ENCODE results near the gene TEX48.

TEX48 gene, protein sequence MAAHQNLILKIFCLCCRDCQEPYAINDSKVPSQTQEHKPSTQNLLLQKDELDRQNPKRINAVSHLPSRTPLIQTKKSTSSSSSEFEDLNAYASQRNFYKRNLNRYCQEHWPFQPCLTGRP

DNA sequence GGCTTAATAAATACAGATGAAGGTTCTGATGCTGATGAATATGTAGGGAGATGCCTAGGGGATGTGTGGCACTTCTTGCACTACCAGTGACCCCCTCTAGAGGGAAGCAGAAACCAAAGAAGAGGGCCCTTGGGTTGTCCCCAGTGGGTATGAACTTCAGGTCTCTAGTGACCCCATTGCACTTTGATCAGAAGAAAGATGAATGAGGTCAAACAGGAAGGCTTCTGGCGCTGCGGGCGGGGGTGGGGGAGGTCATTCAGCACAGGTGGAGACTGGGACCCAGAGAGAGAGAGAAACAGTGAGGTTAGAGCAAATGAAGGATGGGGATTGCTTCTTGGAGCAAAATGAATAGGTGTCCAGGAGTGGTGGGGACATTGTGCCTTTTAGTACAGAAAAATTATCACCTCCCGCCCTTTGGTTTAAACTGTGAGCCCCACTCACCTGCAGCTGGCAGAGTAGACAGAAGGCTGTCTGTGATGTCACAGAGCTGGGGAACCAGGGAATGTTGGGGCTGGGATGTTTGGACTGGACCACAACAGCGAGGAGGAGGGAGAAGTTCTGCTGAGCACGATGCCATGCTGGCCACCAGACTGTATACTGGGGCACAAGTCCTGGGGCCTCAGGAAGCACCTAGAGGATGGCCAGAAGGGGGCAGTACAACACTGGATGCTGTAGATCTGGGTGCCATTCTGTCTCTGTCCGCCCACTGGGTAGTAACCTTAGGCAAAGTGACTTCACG is at the start of gene TEX48:
TSS of gene TEX48 (minus strand) at position 599 of the 739 bp plus-strand sequence. CDS start 10,469 bp downstream, outside the sequence.
- peak; percentile 50 for DNase-seq

DNA sequence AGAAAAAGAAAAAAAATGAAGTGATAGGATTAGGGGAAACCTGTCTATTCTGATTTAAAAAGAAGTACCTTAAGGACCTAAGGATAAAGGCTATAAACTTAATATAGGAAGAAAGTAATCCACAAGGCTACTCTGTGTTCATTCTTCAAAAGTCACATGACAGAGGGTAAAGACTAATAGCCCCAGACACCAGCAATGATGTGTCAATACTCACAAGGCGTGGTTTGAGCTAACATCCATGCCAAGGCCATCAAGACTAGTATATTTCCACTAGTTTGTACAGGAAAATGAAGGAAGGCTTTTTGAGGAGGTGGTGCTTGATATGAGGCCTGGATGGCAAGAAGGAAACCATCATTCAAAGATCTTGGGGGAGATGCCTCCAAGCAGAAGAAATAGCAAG is 49.7 kb upstream of the TEX48 start:
- no peak for DNase-seq

DNA sequence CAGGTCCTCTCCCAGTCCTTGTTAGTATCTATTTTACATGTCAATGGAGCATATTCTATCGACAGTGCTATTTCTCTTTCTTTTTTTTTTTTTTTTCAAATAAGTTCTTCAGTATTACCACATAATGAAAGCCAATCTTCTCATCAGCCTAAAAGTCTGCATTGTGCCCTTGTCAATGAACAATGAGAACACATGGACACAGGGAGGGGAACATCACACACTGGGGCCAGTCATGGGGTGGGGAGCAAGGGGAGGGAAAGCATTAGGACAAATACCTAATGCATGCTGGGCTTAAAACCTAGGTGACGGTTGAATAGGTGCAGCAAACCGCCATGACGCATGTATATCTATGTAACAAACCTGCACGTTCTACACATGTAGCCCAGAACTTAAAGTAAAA is 47.7 kb upstream of the TEX48 start:
- no peak for DNase-seq

DNA sequence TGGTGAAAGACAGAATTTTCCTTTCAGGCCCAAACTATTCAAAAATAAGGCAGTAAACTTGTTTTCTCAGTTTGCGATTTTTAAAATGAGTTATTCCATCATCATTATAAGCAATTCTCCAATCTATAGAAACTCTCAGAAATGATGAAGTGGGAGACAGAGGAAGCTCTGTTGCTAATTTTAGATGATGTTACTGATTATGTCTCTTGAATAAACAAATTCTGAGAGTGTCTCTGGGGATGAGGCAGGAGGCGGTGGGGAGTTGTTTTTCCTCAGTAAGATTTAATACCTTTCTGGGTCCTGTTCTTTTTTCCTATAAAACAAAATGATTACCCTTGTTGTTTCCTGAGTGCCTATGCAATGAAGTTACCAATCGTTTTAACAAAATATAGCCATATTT is 43.9 kb upstream of the TEX48 start:
- peak; percentile 11 for DNase-seq

DNA sequence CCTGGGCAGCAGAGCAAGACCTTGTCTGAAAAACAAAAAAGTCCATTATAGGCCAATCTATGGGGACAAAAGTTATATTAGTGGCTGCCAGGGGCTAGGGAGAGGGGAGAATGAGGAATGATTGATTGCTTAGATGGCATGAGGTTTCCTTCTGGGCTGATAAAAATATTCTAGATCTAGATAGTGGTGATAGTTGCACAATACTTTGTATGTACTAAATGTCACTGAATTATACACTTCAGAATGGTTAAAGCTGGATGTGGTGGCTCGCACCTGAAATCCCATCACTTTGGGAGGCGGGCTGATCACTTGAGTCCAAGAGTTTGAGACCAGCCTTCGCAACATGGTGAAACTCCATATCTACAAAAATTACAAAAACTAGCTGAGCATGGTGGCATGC is 42.8 kb upstream of the TEX48 start:
- DNase-seq, result no peak

DNA sequence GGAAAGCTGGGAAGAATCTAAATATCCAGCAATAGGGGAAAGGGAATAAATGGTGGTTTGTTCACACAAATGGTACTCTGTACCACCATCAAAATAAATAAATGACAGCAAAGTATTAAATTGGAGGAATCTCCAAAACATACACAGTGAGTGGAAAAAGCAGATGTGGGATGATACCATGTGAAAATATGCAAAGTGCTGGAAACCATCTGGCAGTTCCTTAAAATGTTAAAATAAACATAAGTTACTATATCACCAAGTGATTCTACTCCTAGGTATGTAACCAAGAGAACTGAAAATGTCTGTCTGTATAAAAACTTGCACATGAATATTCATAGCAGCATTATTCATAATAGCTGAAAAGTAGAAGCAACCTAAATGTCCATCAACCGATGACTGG is 41.9 kb upstream of the TEX48 start:
- no peak for DNase-seq

DNA sequence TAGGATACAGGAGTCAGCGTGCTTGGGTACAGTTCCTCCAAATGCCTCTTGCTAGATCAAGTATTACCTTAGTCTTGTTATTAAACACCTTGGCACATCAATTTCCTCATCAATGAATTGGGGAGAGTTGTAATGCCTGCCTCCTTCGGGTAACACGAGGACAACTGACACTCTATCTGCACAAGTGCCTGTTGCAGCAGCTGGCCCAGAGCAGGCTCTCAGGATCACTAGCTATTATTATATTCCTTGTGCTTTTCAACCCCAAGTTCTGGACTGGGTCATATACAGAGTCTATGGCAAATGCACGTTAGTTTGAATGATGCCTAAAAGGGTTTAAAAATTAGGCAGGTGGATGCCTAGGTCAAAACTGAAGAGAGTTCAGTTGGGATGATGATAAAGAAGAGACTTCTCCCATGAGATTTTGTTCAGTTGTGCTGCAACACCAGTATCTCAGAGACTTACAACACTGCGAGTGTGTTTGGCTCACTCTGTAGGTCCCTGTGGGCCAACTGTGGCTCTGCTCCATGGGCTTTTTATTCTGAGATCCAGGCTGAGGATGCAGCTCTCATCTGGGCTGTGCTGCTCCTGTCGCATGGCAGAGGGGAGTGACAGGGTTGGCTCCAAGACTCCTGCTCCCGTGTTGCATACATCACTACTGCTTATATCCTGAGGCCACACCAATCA is 41.1 kb upstream of the TEX48 start:
- DNase-seq, result no peak

DNA sequence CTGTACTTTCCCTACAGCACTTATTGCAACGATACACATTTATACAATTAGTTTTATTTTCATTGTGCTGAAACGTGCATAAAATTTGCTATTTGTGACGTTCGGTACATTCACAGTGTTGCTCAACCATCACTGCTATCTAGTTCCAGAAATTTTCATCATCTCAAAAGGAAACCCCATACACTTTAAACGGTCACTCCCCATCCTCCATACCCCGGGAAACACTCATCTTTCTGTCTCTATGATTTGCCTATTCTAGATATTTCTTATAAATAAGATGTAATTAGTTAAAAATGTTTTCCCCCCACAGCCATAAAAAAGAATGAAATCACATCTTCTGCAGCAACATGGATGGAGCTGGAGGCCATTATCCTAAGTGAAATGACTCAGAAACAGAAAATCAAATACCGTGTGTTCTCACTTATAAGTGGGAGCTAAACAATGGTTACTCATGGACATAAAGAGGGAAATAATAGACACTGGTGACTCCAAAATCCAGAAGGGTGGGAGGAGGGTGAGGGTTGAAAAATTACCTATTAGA is 40.2 kb upstream of the TEX48 start:
- DNase-seq, result no peak

DNA sequence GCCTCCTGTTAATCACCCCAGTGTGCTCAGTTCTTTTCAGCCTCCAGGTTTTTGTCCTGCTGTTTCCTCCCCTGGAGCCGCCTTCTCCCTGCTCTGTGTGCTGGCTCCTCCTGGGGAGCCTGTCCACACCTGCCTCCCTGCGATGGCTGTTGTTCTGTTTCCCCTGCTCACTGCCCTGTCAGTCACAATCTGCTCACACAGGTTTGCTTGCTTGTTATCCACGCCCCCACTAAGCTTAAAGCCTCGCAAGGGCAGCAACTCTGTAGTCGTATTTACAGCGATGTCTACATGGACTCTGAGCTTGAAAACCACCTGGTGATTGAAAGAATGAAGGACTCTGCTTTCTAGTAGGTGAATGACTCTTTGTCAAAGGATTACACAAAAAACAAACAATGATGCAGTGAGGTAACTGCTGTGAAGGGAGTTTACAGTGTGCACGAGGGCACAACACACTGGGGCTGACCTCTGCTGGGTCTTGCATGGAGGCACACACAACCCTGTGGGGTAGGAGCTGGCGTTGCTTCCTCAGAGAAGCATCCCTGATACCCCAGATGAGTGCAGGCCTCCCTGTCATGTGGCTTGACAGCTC is 39.6 kb upstream of the TEX48 start:
- DNase-seq, result peak; percentile 23

DNA sequence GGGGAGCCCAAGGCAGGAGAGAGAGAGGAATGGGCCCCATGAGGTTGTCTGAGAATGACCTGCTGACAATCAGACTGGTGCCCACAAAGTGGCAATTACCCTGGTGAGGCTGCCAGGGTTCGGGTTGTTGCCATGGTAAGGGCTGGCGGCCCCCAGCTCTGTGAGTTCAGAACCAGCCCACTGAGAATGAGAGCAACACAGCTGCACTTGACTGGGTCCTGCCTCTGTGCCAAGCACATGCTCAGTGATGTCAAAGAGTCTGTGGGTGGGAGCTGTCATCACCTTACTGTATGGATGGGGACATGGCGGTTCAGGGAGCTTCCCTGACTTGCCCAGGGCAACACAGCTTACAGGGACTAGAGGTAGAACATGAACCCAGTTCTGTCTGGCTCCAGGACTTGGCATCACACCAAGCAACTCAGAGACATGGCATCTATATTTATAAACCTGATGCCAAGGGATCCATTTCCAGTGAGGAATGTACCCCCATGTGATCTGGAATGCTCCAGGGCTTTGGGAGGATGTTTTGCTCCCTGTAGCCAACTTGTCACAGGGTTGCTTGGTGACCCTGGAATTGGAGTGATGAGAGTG is 38.2 kb upstream of the TEX48 start:
- DNase-seq, result no peak

DNA sequence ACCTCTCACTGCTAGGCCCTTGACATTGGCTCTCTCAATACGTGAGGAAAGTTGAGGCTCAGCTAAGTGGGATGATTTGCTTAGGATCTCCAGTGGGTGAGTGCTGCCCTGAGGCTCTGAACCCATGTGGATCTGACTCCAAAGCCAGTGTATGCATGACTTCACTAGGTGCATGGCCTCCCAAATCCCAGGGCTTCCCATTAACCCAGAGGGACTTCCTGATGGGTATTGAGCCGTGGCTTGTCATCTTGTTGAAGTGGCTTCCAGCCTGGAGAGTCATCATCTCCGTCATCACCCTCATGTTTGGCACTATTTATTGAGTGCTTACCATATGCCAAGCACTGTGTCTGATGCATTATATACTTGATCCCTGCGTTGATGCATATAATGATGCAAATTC is 37.3 kb upstream of the TEX48 start:
- DNase-seq, result no peak

DNA sequence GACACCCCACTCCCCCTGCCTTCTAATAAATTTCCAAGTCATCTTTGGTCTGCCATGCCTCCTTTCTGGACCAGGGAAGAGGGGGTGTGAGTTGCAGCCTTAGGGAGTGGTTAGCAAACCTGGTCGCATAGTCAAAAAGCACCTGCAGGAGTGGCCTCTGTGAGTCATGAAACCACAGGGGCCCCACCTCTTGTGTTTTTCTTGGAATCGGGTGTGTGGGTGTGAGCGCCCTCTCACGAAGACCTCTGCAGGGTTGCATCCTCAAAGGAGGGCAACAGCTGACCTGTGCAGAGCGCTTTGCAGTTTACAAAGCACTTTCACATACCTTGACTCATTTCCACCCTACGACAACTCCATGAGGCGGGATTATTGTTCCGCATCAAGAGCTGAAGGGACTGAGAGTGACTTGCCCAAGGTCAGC is 36.8 kb upstream of the TEX48 start:
- DNase-seq, result no peak

DNA sequence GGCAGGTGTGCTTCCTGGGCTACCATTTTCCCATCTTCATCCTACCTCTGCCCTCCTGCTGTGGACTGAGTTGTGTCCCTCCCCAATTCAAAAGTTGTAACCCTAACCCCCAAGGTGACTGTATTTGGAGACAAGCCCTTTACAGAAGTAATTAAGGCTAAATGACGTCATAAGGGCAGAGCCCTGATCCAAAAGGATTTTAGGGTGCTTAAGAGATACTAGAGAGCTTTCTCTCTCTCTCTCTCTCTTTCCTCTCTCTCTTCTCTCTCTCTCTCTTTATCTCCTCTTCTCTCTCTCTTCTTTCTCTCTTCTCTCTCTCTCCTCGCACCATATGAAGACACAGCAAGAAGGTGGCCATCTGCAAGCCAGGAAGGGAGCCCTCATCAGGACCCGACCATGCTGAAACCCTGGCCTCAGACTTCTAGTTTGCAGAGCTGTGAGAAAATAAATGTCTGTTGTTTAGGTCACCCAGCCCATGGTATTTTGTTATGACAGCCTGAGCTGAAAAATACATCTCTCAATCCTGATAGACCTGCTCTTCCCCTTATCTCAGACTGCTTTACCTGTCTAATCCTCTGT is 36.0 kb upstream of the TEX48 start:
- DNase-seq, result no peak

DNA sequence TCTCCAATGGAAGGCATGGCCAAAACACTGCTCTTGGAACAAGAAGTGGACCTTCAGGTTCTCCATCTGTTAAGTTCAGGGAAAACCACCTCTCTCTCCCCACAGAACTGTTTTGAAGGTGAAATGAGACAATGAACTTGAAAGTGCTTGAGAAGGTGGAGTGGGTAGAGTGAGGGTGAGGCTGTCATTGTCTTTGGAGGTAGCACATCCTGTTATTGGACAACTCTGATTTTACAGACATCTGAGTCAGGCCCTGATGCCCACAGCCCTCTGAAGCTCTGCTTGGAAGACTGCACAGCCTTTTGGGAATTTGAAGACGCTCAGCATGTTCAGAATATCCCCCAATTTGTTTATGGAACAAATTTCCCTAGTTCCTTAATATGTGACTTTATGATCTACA is 27.6 kb upstream of the TEX48 start:
- DNase-seq, result no peak

DNA sequence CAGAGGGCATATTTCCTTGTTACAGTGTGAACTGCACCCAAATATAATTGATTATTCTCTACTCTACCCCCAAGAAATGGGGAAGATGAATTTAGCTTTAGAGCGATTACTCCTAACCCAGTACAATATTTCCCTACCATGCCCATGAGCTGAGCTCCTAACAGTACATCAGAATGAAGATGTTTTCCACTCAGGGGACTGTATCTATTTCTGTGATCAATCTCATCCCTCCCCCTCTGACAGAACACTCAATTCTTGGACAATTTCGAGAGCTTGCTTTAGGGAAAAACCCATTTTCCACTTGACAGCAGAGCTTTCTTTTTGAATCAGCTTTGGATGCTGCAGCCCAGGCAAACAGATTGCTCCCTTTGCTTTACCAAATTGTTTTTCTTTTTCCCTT is 24.7 kb upstream of the TEX48 start:
- DNase-seq, result no peak

DNA sequence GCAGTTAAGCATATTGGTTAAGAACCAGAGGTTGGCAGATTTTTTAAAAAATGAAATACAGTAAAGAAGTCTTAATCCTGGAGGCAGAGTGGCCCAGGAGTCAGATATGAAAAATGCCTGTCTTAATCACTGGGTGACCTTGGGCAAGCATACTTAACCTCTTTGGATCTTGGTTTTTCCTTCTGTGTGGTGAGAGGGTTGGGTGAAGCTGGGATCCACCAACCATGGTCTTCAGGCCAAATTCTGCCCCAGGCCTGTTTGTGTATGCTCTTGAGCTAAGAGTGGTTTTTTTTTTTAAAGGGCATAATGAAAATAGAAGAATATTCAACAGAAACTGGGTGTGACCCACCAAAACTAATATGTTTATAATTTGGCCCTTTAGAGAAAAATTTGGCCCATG is 20.0 kb upstream of the TEX48 start:
- no peak for DNase-seq

DNA sequence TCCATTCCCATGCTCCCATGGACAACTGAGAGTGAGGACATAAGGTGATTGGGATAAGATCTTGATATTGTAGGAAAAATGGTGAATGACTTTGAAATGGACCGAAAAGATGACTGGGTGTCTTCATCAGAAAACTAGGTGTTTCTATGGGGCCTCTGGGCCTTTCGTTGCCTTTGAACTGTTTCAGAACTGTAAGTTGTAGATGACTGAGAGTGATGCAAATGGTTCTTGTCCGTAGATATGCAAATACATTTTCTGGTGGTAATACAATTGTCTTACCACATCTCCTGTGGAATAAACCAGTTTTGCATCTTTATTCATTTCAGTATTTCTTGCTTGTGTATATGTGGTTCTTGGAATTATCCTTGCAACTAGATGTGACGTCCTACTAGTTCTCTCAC is 16.0 kb upstream of the TEX48 start:
- no peak for DNase-seq

DNA sequence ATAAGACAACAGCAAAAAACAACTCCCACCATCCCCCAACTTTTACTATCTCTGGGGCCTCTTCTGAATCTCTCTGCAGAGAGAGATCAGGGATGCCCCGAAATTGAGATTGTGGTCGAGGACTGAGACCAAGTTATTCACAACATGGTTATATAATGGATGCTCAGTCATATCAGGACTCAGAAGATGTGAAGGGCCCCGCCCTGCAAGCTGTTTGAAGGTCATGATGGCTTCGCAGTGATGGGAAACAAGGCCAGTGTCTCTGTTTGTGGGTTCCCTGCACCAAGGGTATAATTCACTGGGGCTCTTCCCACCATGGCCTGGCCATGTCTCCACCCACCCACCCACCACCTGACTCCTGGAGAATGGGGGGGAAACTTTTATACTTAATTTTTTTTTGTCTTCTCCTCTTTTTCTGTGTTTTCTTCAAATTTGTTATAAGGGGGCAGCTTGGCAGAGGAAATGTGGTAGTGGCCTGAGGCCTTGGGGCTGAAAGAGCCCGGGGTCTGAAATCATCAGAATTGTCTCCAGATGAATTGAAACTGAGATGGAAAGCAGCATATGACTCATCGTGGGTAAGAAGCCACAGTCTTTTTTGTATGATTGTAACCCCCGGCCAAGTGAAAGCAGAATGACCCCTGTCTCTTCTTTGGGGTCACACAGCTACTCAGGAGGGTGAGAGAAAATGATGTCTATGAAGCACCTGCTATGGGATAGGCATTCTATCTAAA is 15.0 kb upstream of the TEX48 start:
- DNase-seq, result no peak

DNA sequence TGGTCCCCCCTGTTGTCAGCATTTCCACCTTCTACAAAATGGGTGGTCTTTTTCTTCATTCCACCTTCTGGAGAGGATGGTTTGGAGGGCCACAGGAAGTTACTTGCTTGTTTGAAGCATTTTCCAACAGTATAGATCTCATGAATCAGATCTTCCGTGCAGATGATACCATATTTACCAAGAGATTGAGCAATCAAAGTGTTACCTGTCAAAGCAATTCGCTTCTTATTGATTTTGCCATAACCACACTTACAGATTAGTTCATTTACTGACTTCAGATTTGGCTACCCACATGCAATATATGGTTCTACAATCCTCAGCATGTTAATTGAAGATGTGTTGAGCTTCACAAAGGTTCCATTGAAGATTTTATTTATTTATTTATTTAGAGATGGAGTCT is 14.0 kb upstream of the TEX48 start:
- DNase-seq, result no peak

DNA sequence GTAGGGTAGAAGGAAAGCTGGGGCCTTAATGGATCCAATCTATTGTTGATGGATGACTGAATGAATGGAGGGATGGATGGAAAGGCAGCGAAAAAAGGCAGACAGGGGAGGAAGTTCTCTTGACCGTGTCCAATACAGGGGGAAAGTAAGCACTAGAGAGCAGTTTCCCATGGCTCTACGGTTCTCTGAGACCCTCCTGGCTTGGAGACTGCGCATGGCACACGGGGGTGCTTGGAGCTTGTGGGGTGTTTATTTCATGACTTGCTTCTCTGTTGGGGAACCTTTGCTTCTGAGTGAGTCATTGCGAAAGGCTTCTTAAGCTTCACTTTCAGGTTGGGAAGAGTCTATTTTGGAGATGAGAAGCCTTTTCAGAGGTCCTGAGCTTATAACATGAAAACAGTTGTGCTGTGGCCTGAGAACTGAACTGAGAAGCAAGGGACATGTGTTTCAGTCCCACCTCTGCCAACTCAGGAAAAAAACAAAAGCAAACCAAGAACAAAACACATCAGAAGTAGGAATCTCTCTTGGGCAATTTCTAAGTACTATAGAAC is 12.8 kb upstream of the TEX48 start:
- no peak for DNase-seq

DNA sequence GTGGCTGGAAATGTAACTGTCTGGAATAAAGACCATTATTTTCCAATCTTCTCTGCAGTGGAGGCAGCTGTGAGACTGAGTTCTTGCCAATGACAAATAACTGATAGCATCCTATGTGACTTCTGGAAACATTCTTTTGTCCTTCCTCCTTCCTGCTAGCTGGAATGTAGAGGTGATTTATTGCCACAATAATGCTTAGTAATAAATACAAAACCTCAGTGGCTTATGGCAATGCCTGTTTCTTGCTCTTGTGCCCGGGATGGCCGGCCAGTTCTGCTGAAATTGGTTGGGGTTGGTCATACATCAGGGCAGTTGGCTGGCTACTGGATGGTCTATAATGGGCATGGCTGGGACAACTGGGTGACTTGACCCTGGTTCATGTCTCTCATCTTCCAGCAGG is 12.2 kb upstream of the TEX48 start:
- DNase-seq, result no peak

DNA sequence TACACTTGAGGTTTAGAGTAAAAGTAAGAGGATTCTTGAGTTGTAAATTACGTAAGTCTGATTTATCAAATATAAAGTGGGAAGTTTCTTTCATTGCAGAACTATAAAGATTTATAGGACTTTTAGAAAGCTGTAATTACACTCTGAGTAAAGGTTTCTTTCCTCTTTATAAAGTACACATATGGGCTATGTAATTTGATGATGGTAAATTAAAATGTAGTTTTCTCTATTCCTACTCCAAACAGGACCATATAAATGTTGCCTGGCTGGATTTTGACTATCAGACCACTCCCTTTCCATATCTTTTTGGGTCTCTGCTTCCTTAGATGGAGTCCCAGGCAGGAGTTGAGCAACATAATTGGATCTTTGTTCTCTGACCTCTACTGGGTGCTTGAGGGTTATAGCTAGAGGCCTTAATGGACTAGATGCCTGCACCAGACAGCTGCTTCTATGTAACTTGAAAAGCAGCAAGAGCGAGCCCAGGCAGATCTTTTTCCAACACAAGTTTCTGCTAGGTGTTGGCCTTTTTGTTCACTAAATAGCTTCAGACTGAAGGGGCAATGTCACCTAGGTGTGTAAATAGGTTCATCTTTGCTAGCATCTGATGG is 11.4 kb upstream of the TEX48 start:
- DNase-seq, result no peak

Data from SHP77 treated with DMSO at 0.1 percent for 48 hours (cell line).